Measurements from ENCODE around the gene MGMT.

MGMT gene

GRCh38 chr10:129444359-129444758 is 22.7 kb upstream of the MGMT start:
- DNase-seq (ENCODE audit: low spot score in 2 of 2), result no peak
- Mint-ChIP-seq H3K4me3 (no peak overlapping the region), H3K36me3 (no peaks in the 10 kb centered on the region), H3K27me3 (peaks cover 12% of the 10 kb centered on the region), H3K27ac (no peak overlapping the region), H3K9me3 (no peaks in the 10 kb centered on the region), H3K4me1 (peaks cover 2% of the 10 kb centered on the region)
- no peak for ATAC-seq (ENCODE audit: low read depth)

- Mint-ChIP-seq H3K27me3 (peaks cover 10% of the 10 kb centered on the region), H3K9me3 (no peaks in the 10 kb centered on the region), H3K36me3 (no peaks in the 10 kb centered on the region), H3K4me1 (peaks cover 2% of the 10 kb centered on the region), H3K4me3 (no peak overlapping the region), H3K27ac (no peak overlapping the region)
- no peak for DNase-seq (ENCODE audit: low spot score in 2 of 2)
- ATAC-seq (ENCODE audit: low read depth), result no peak
These were observed 21.4 kb upstream of the MGMT start for GRCh38 chr10:129445436-129446182.

GRCh38 chr10:129446183-129446581 is 20.9 kb upstream of the MGMT start:
- no peaks in the 10 kb centered on the region for H3K9me3 Mint-ChIP-seq
- H3K4me1 Mint-ChIP-seq, result peaks cover 2% of the 10 kb centered on the region
- no peak for ATAC-seq (ENCODE audit: low read depth)

GRCh38 chr10:129447486-129447885 is 19.6 kb upstream of the MGMT start:
- DNase-seq (ENCODE audit: low spot score in 2 of 2) (no peak), ATAC-seq (ENCODE audit: low read depth) (no peak)
- Mint-ChIP-seq H3K27ac (no peak overlapping the region), H3K4me1 (peaks cover 2% of the 10 kb centered on the region), H3K27me3 (peaks cover 19% of the 10 kb centered on the region), H3K36me3 (no peaks in the 10 kb centered on the region), H3K4me3 (no peak overlapping the region), H3K9me3 (peaks cover 6% of the 10 kb centered on the region)

More at GRCh38 chr10:129446183-129446581, 20.9 kb upstream of the MGMT start:
- Mint-ChIP-seq H3K27me3 (peaks cover 13% of the 10 kb centered on the region), H3K4me3 (no peak overlapping the region), H3K27ac (no peak overlapping the region), H3K36me3 (no peaks in the 10 kb centered on the region)
- DNase-seq (ENCODE audit: low spot score in 2 of 2), result no peak

- H3K27me3 Mint-ChIP-seq, result peaks cover 17% of the 10 kb centered on the region
- H3K4me1 Mint-ChIP-seq, result peaks cover 2% of the 10 kb centered on the region
- DNase-seq (ENCODE audit: low spot score in 2 of 2), result no peak
- H3K9me3 Mint-ChIP-seq, result peaks cover 8% of the 10 kb centered on the region
- H3K4me3 Mint-ChIP-seq, result no peak overlapping the region
- H3K27ac Mint-ChIP-seq, result no peak overlapping the region
- no peaks in the 10 kb centered on the region for H3K36me3 Mint-ChIP-seq
- ATAC-seq (ENCODE audit: low read depth), result no peak
These were observed 19.0 kb upstream of the MGMT start for GRCh38 chr10:129448086-129448485.

- peaks cover 16% of the 10 kb centered on the region for H3K27me3 Mint-ChIP-seq
- no peak overlapping the region for H3K27ac Mint-ChIP-seq
- no peaks in the 10 kb centered on the region for H3K36me3 Mint-ChIP-seq
- DNase-seq (ENCODE audit: low spot score in 2 of 2) (no peak), ATAC-seq (ENCODE audit: low read depth) (no peak)
- H3K9me3 Mint-ChIP-seq, result peaks cover 8% of the 10 kb centered on the region
- H3K4me1 Mint-ChIP-seq, result peaks cover 2% of the 10 kb centered on the region
- H3K4me3 Mint-ChIP-seq, result no peak overlapping the region
These were observed 18.5 kb upstream of the MGMT start for GRCh38 chr10:129448539-129448938.

- ATAC-seq (ENCODE audit: low read depth) (no peak), DNase-seq (ENCODE audit: low spot score in 2 of 2) (no peak)
- H3K36me3 Mint-ChIP-seq, result no peaks in the 10 kb centered on the region
- H3K4me1 Mint-ChIP-seq, result peaks cover 2% of the 10 kb centered on the region
- H3K4me3 Mint-ChIP-seq, result no peak overlapping the region
- peaks cover 19% of the 10 kb centered on the region for H3K27me3 Mint-ChIP-seq
- H3K9me3 Mint-ChIP-seq, result peaks cover 8% of the 10 kb centered on the region
- no peak overlapping the region for H3K27ac Mint-ChIP-seq
These were observed 17.1 kb upstream of the MGMT start for GRCh38 chr10:129449893-129450292.

GRCh38 chr10:129450391-129450790 is 16.6 kb upstream of the MGMT start:
- Mint-ChIP-seq H3K9me3 (peaks cover 8% of the 10 kb centered on the region), H3K4me1 (peaks cover 2% of the 10 kb centered on the region), H3K27ac (no peak overlapping the region), H3K4me3 (no peak overlapping the region), H3K36me3 (no peaks in the 10 kb centered on the region), H3K27me3 (peaks cover 19% of the 10 kb centered on the region)
- no peak for DNase-seq (ENCODE audit: low spot score in 2 of 2)
- ATAC-seq (ENCODE audit: low read depth), result no peak

- H3K9me3 Mint-ChIP-seq, result peaks cover 8% of the 10 kb centered on the region
These were observed 11.4 kb upstream of the MGMT start for GRCh38 chr10:129455625-129456024.

GRCh38 chr10:129459762-129460539 is 7.1 kb upstream of the MGMT start:
- Mint-ChIP-seq H3K9me3 (no peaks in the 10 kb centered on the region), H3K36me3 (no peaks in the 10 kb centered on the region), H3K4me3 (no peak overlapping the region), H3K4me1 (no peaks in the 10 kb centered on the region), H3K27ac (no peak overlapping the region), H3K27me3 (peaks cover 11% of the 10 kb centered on the region)
- ATAC-seq (ENCODE audit: low read depth) (no peak), DNase-seq (ENCODE audit: low spot score in 2 of 2) (no peak)

More at GRCh38 chr10:129455625-129456024, 11.4 kb upstream of the MGMT start:
- H3K4me3 Mint-ChIP-seq, result no peak overlapping the region
- no peak for DNase-seq (ENCODE audit: low spot score in 2 of 2)
- H3K27me3 Mint-ChIP-seq, result peaks cover 19% of the 10 kb centered on the region
- no peak for ATAC-seq (ENCODE audit: low read depth)
- H3K36me3 Mint-ChIP-seq, result no peaks in the 10 kb centered on the region
- H3K27ac Mint-ChIP-seq, result no peak overlapping the region
- no peaks in the 10 kb centered on the region for H3K4me1 Mint-ChIP-seq

- DNase-seq (ENCODE audit: low spot score in 2 of 2) (no peak), ATAC-seq (ENCODE audit: low read depth) (no peak)
- H3K36me3 Mint-ChIP-seq, result no peaks in the 10 kb centered on the region
- H3K4me1 Mint-ChIP-seq, result no peaks in the 10 kb centered on the region
- no peaks in the 10 kb centered on the region for H3K9me3 Mint-ChIP-seq
- H3K27ac Mint-ChIP-seq, result no peak overlapping the region
- H3K4me3 Mint-ChIP-seq, result no peak overlapping the region
- peaks cover 8% of the 10 kb centered on the region for H3K27me3 Mint-ChIP-seq
These were observed 4.7 kb upstream of the MGMT start for GRCh38 chr10:129462257-129462795.

GRCh38 chr10:129464251-129464650 is 2.8 kb upstream of the MGMT start:
- Mint-ChIP-seq H3K27ac (no peak overlapping the region), H3K9me3 (no peaks in the 10 kb centered on the region), H3K27me3 (peaks cover 6% of the 10 kb centered on the region), H3K4me3 (no peak overlapping the region), H3K4me1 (no peaks in the 10 kb centered on the region), H3K36me3 (no peaks in the 10 kb centered on the region)
- DNase-seq (ENCODE audit: low spot score in 2 of 2), result no peak
- ATAC-seq (ENCODE audit: low read depth), result no peak

- Mint-ChIP-seq H3K27me3 (peaks cover under 1% of the 10 kb centered on the region), H3K4me3 (peak overlapping the region; percentile 73), H3K27ac (no peak overlapping the region), H3K36me3 (peaks cover 2% of the 10 kb centered on the region), H3K9me3 (no peaks in the 10 kb centered on the region), H3K4me1 (peaks cover 5% of the 10 kb centered on the region)
- DNase-seq (ENCODE audit: low spot score in 2 of 2), result no peak
- ATAC-seq (ENCODE audit: low read depth), result no peak
These were observed 992 bp upstream of the MGMT start for GRCh38 chr10:129465796-129466702.
